ENCODE results near the gene DYNC1LI1. TPM values are rescaled to one million over a fixed set of nuclear protein-coding genes. Genes with fewer than 3 reads are reported as not detected.
A peak's percentile ranks its signal among the peaks of the same experiment; 100 is the strongest.

The DYNC1LI1 gene
- total and polyA plus RNA-seq, 2 of the 4 experiments (the other 2 are of a cell fraction) = 25.2 to 30.8 TPM

DNA sequence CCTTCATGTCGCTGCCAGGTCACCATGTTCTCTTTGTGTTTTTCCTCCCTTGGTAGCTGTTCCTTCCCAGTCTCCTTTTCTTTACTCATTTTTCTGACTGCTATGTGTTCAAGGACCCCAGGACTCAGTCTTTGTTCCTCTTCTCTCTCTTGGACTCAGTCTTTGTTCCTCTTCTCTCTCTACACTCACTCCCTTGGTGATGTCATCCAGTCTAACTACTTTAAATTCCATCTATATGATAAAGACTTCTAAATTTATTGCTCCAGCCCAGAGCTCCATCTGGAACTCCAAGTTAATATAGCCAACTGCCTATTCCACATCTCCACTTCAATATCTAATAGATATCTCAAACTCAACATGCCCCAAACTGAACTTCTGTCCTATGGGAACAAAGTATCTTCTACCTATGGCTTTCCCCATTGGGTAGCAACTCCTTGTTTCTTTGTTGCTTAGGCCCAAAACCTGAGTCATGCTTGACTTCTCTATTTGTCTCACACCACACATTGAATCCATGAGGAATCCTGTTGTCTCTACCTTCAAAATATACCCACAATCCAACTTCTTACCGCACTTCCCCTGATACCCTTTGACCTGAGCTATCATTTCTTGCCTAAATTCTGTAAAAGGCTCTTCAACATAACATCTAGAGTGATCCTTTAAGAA is 4.9 kb upstream of the DYNC1LI1 start:
- Histone ChIP-seq H3K4ac (ENCODE audit: low read depth, low read length) (peak overlapping the region; percentile 86), H4K5ac (ENCODE audit: low read depth, low read length) (peak overlapping the region; percentile 24; the same call in 1 of the 2 replicates), H2BK120ac (ENCODE audit: low read depth, low read length) (peak overlapping the region; percentile 85), H2AK9ac (replicated peaks; ENCODE audit: low read depth, low read length, poor library complexity) (no peak overlapping the region), H2AFZ (replicated peaks; ENCODE audit: low read length, poor library complexity) (peak overlapping the region; percentile 64), H3K4me2 (ENCODE audit: low read depth, low read length) (no peak overlapping the region; the same call in 1 of the 2 replicates), H3K4me1 (ENCODE audit: control insufficient read depth, insufficient read depth, low read length) (peaks cover 5% of the 10 kb centered on the region), H3K56ac (ENCODE audit: extremely low read depth, insufficient read depth, low read length) (no peak overlapping the region), H3K4me3 (ENCODE audit: insufficient read depth, low read depth, low read length) (no peak overlapping the region), H3K18ac (ENCODE audit: low read depth, low read length) (peak overlapping the region; percentile 77; the same call in 1 of the 2 replicates), H3K36me3 (ENCODE audit: control insufficient read depth, insufficient read depth, low read length) (no peaks in the 10 kb centered on the region), H3K14ac (replicated peaks; ENCODE audit: low read depth, low read length) (peak overlapping the region; percentile 92), H3K9ac (ENCODE audit: low read depth, low read length) (no peak overlapping the region), H2AK5ac (ENCODE audit: low read depth, low read length) (peak overlapping the region; percentile 88; the same call in 1 of the 2 replicates), H2BK15ac (ENCODE audit: low read depth, low read length) (peak overlapping the region; percentile 62; the same call in 1 of the 3 replicates), H3K79me1 (ENCODE audit: low read depth in 1 of 2, low read length in 2 of 2) (peaks cover 5 to 12% of the 10 kb centered on the region in 2 experiments; a peak in 1 of 4 replicates), H4K20me1 (ENCODE audit: insufficient read depth, low read length) (no peaks in the 10 kb centered on the region), H4K91ac (ENCODE audit: insufficient read depth, low read depth, low read length) (peak overlapping the region; percentile 51; the same call in 1 of the 2 replicates), H2BK20ac (ENCODE audit: low read depth, low read length) (peak overlapping the region; percentile 87), H3K9me1 (ENCODE audit: insufficient read depth, low read length) (peaks cover 4% of the 10 kb centered on the region; the same call in 1 of the 2 replicates), H3K23ac (ENCODE audit: low read depth, low read length) (peak overlapping the region; percentile 88; the same call in 1 of the 2 replicates), H2BK5ac (ENCODE audit: low read depth, low read length, poor library complexity, severe bottlenecking) (peak overlapping the region; percentile 67), H3K9me3 (ENCODE audit: control insufficient read depth, insufficient read depth, low read length) (no peaks in the 10 kb centered on the region), H4K8ac (ENCODE audit: low read depth in 2 of 2, low read length in 2 of 2) (peak overlapping the region; percentile 22 to 76; a peak in 2 of 4 replicates), H3K27me3 (ENCODE audit: control insufficient read depth, insufficient read depth, low read length) (no peaks in the 10 kb centered on the region), H3K27ac (ENCODE audit: insufficient read depth, low read length) (no peak overlapping the region)
- DNase-seq (peak; percentile 69), ATAC-seq (ENCODE audit: low read depth) (no peak)
- no TSS peak for BruUV-seq (replicated peaks)
- intact Hi-C loops (cut with micrococcal nuclease) = no loop called here
- dilution Hi-C loops (cut with HindIII; ENCODE audit: low sequenced_read_pairs, unreplicated experiment) = no loop called here
- 100% methylated on average over 1 of the region's 2 CpGs; no CpG with 5 or more reads in 1 of the 2 experiments for WGBS, 2 experiments (ENCODE audit: extremely low coverage in 2 of 2, insufficient read length in 1 of 2)
- in situ Hi-C loops (cut with MboI; ENCODE audit: low sequenced_read_pairs) = no loop called here
- TF ChIP-seq, protein P1, sequence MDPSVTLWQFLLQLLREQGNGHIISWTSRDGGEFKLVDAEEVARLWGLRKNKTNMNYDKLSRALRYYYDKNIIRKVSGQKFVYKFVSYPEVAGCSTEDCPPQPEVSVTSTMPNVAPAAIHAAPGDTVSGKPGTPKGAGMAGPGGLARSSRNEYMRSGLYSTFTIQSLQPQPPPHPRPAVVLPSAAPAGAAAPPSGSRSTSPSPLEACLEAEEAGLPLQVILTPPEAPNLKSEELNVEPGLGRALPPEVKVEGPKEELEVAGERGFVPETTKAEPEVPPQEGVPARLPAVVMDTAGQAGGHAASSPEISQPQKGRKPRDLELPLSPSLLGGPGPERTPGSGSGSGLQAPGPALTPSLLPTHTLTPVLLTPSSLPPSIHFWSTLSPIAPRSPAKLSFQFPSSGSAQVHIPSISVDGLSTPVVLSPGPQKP (IDR thresholded peaks at IDR 0.05; ENCODE audit: borderline replicate concordance, low read depth, low read length) = no peak
- no peak for TF ChIP-seq NFE2L2 (IDR thresholded peaks at IDR 0.05; ENCODE audit: low read depth, low read length)
- TF ChIP-seq SMC3 (IDR thresholded peaks at IDR 0.05; ENCODE audit: low read depth, low read length) = no peak
- no peak for TF ChIP-seq MXI1 (IDR thresholded peaks at IDR 0.05; ENCODE audit: borderline replicate concordance, low read depth, low read length)
- ChIA-PET POLR2A (ENCODE audit: unreplicated experiment) (interaction anchor here (0.6 kb wide), 1 partner anchor 51 kb away, joined by 15 read pairs; no protein-coding TSS in a partner anchor), CTCF (no interaction called here)

Measured in IMR-90 (cell line).